AG04450 (cell line): ENCODE data around the gene FOXC1. TPM values are rescaled to one million over a fixed set of nuclear protein-coding genes. Genes with fewer than 3 reads are reported as not detected.

Experiments used
- CTCF ChIA-PET: fragments of 300-600, 350-600 bp; formaldehyde crosslinking; extraction: SDS; loops from one replicate; lab custom pipeline; 2022; ENCODE audit warnings: antibody characterized with exemption, inconsistent platforms; lab: Charles Lee
- POLR2A ChIA-PET: fragments of 350-600 bp; formaldehyde crosslinking; extraction: SDS; loops from one replicate; lab custom pipeline; 2021; ENCODE audit warnings: antibody characterized with exemption, inconsistent platforms; lab: Yijun Ruan, JAX
- DNase-seq: peaks from one replicate; pipeline ENCODE4 v3.0.0-alpha.2; 2011; ENCODE audit warnings: low read depth, low spot score
- H3K27ac ChIP-seq: one replicate; pipeline ENCODE4 v1.5.1; 2012; ENCODE audit warnings: low read depth, low read length, control low read depth
- H3K27me3 ChIP-seq: one replicate; pipeline ENCODE4 v1.6.0; 2012; ENCODE audit warnings: low read length; ENCODE audit not compliant: control insufficient read depth, insufficient read depth
- H3K4me3 ChIP-seq: 2 replicates; pipeline ENCODE4 v1.5.1; 2011; ENCODE audit warnings: mild to moderate bottlenecking, low read depth, low read length, control low read depth
- H3K9me3 ChIP-seq: 2 replicates; pipeline ENCODE4 v1.5.1; 2012; ENCODE audit warnings: low read length; ENCODE audit not compliant: control insufficient read depth, insufficient read depth
- CTCF ChIP-seq: IDR thresholded peaks from 2 replicates; pipeline ENCODE4 v1.5.1; 2011; ENCODE audit warnings: low read depth, low read length, control low read depth, inconsistent platforms
- polyA minus RNA-seq: library from RNA; depleted of rRNA, polyadenylated mRNA; stranded (reverse); fragments of >200 nt; gene quantifications from 2 replicates; pipeline ENCODE4 v1.2.3, GENCODE V29; 2011; rRNA and poly(A)+ RNA removed
- polyA plus RNA-seq: library from polyadenylated mRNA; depleted of rRNA; stranded (reverse); fragments of >200 nt; gene quantifications from 2 replicates; pipeline ENCODE4 v1.2.3, GENCODE V29; 2011; rRNA removed

The FOXC1 gene
- polyA plus RNA-seq = 3.0 and 3.7 TPM in 2 replicates
- polyA minus RNA-seq = 2.5 and 2.8 TPM in 2 replicates

GRCh38 chr6:1609648-1610496 lies at the start of gene FOXC1:
Gene FOXC1, plus strand, starts transcription at chr6:1609915. Its CDS starts 531 bp downstream, at chr6:1610446.
- Histone ChIP-seq H3K27ac (peak within 1 kb of the TSS; percentile 73), H3K9me3 (peaks cover 5% of the 10 kb centered on the region; the same call in 1 of the 2 replicates), H3K4me3 (peak within 1 kb of the TSS; percentile 75), H3K27me3 (peaks cover 46% of the 10 kb centered on the region)
- peak; percentile 67 for DNase-seq
- TF ChIP-seq CTCF = no peak
- CTCF ChIA-PET = interaction anchor here (0.5 to 1.2 kb wide), 6 partner anchors 13 to 1024 kb away, joined by 3 to 6 read pairs (median 3); no protein-coding TSS in a partner anchor
- POLR2A ChIA-PET = interaction anchor here (0.7 to 1.1 kb wide), 2 partner anchors 21 to 57 kb away, joined by 3 read pairs; no protein-coding TSS in a partner anchor

- ChIA-PET CTCF (interaction anchor here (1.1 kb wide), 1 partner anchor 35 kb away, joined by 4 read pairs; no protein-coding TSS in a partner anchor), POLR2A (no interaction called here)
- no peaks in the 10 kb centered on the region for H3K9me3 ChIP-seq
- no peak for DNase-seq
- no peak overlapping the region for H3K4me3 ChIP-seq
- H3K27ac ChIP-seq = no peak overlapping the region
- H3K27me3 ChIP-seq = peaks cover 3% of the 10 kb centered on the region
- TF ChIP-seq CTCF = no peak
Measured at GRCh38 chr6:1560281-1561058, 49.2 kb upstream of the FOXC1 start.

DNA sequence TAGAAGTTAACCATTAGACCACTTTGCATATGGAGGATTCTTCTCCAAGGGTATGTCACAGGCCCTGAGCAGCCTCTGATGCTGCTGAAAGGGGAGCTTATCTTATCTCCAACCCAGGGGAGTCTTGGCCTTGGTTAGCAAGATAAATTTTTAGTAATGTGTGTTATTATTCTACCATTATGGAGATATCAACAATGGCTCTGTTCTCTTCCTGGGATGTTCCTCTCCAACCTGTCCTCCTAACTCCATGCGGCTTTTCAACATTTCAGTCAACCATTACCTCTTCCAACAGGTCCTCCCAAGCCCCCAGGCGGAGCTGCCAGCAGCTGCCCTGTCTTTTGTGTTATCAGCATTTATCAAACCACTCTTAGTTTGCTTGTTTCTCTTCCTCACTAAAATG lies 48.4 kb upstream of the FOXC1 start:
- Histone ChIP-seq H3K4me3 (no peak overlapping the region), H3K27ac (no peak overlapping the region), H3K9me3 (no peaks in the 10 kb centered on the region), H3K27me3 (peaks cover 3% of the 10 kb centered on the region)
- CTCF ChIA-PET = interaction anchor here (1.0 to 1.1 kb wide), 3 partner anchors 11 to 1073 kb away, joined by 3 to 4 read pairs (median 3); no protein-coding TSS in a partner anchor
- TF ChIP-seq CTCF = no peak
- POLR2A ChIA-PET = no interaction called here
- DNase-seq = no peak

DNA sequence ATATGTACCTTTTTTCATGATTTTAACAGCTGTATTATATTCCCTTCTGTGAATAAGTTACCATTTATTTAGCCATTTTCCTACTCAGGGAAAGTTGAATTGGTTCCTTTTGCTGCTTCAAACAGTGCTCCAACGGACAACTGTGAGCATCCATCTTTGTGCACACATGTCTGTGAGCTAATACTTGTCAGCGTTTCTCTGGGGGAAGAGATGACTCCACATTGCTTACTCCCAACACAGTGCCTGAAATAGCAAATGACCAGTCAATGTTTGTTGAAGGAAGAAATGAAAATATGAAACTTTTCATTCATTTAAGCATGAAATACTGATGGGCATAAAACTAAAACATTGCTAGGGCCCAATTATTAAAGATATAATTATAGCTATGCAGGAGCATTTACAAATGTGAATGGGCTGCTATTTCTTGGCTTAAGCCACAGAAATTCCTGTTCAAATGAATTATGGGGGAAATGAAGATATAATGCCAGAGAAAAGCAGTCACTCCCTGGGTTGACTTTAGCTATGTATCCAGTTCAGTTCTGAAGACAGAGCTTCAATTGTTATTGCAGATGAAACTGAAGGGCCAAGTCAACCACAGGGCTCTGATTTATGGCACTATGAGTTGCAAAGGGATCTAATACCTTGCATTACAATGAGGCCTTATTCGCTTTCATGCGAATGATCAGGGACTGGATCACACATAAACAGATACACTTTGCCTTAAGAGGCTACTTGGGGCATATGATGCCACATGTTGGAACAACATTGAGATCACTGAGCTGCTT lies 47.4 kb upstream of the FOXC1 start:
- DNase-seq = no peak
- Histone ChIP-seq H3K27me3 (peaks cover 3% of the 10 kb centered on the region), H3K27ac (no peak overlapping the region), H3K4me3 (no peak overlapping the region), H3K9me3 (no peaks in the 10 kb centered on the region)
- CTCF ChIA-PET = interaction anchor here (0.8 to 1.8 kb wide), 3 partner anchors 8 to 12 kb away, joined by 3 to 10 read pairs (median 3); no protein-coding TSS in a partner anchor
- POLR2A ChIA-PET = interaction anchor here (0.9 kb wide), 1 partner anchor 13 kb away, joined by 3 read pairs; no protein-coding TSS in a partner anchor
- no peak for TF ChIP-seq CTCF
